Stimulated activated CD8-positive, alpha-beta memory T cell treated with anti-CD3 and anti-CD28 coated beads, Interleukin-4, amount 100 ng/mL, for 24 hours (primary cell): ENCODE data around the gene MICAL2.

ENCODE experiments used
- DNase-seq: peaks from one replicate; pipeline ENCODE4 v3.0.0-alpha.2; 2020; ENCODE audit warnings: low read depth

The MICAL2 gene

DNA sequence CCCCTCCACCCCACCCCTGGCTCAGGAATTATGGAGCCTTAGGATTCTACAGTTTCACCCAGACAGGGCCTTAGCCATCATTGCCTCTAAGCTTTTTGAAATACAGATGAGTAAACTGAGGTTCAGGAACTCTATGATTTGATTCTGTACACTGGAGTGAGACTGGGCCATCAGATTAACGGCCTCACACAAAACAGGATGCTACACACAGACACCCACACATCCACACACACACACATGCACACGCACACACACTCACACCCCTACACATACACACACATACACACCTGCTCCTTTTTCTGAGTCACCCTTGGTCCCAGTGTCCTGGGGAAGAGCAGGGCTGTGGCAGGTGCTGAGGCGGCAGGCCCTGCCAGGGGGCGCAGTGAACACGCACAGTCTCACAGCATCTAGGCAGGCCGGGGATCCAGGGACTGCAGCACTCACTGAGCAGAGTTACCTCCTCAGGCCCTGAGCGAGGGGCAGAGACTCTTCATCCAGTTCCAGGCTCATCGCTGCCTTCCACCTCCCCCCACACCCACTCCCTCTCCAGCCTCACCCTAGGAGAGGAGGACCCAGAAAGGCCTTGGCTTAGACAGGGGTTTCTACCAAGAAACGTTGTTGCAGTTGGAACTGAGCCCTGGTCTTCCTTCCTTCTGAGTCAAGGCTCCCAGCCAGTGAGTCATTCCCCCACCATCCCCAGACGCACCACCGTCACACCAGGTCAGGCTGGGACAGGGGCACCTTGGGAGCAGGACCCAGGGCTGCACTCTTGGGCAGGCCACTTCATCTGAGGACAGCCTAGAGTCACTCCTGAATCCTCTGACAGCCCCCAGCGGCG, 177.2 kb downstream of the MICAL2 start:
- DNase-seq = no peak

DNA sequence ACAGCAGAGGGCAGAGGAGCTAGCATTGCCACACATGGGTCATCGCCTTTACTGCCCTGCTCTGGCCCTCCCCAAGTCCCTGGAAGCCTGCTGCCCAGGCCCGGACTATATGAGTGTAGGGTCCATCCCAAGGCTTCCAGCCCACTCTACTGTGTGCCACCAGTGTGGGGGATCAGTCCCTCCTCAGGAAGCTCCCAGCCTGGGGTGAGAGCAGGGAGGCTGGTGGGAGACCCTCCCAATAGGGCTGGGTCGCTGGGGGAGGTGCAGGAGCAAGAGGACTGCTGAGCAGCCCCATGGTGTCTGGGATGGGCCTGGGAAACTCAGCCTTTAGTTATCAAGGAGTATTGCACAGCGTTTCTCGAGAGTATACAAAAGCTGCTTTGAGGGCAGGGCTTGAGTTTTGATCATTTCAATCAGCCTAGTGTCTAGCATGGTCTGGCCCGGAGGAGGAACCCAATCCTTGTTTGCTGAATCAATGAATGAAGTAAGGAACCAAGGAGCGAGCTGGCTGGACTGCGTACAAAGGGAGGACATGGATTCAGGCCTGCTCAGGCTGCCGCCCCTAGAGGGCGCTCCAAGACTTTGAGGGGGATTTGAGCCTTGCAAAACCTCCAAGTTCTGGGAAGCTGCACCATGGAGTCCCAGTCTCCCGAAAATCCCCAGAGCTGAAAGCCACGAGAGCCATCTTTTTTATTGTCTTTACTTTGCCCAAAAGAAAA, 178.0 kb downstream of the MICAL2 start:
- peak; percentile 22 for DNase-seq

DNA sequence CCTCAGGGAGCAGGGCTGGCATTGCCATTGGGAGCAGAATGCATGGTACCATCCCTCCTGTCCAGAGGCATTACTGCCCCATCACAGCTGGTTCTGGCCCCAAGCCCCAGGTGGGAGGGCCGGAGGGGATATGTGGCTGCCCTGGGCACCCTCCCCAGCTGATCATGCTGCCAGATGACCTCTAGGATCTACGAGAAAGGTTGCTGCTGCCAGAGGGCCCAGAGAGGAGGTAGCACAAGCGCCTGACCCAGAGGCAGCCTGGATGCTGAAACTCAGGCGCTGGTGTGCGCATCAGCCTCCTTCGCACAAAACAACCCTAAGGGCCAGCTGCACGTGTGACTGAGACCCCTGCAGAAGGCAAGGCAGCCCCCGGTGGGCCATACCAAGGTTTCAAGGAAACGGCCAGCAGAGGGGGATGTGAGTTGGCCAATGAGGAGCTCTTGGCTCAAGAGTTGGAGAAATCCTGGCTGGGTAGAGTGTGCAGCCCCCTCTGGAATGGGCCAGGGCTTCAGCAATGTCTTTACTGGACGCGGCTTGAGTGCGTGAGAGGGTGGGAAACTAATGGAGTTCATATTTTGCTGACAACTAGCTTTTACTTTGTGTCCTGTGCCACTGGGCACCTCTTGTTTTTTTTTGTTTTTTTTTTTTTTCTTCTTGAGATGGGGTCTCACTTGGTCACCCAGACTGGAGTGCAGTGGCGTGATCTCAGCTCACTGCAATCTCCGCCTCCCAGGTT, 178.7 kb downstream of the MICAL2 start:
- no peak for DNase-seq

DNA sequence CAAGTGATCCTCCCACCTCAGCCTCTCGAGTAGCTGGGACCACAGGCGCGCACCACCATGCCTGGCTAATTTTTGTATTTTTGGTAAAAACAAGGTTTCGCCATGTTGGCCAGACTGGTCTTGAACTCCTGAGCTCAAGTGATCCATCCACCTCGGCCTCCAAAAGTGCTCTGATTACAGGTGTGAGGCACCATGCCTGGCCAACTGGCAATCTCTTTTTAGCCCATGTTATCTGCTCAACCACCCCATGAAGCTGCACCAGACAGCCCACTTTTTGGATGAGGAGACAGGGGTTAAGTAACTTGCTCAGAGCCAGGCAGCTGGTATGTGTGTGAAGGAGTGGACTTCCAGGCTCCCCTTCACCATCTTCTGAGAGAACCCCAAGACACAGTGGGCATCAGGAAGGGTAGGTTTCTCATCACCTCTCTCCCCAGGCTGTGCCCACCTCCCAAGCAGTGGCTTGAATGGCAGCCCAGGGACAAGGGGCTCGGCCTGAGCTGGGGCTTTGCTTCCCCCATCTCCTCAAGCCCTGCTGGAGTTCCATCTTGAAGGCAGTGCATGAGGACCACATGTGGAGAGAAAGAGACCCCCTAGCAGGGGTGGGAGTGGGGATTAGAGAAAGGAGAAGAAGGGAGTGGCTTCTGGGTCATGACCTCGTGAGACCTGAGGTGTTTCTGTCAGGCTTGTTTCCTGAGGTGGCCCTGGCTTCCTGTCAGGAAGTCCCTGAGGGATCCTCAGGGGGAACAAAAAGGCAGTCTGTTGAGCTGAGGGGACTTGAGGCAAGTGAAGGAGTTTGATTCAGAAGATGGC, 179.5 kb downstream of the MICAL2 start:
- DNase-seq = no peak

DNA sequence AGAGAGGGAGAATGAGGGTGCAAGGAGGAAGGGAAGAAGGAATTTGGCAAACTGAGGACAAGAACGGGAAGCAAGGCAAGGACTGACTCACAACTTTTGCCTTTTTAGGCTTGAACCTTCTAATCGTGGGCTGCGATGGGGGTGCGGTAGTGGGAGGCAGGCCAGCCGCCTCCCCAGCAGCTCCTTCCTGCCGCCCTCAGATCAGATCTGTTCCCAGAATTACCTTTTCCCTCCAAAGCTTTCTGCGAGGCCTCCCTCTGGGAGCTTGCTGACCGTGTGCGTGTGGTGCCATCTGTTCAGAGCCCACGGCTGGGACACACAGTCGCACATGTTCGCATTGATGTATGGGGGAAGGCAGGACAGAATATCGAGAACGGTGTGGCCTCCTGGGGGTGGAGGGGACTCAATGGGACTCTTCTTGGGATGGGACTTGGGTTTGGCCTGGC, 180.1 kb downstream of the MICAL2 start:
- no peak for DNase-seq

DNA sequence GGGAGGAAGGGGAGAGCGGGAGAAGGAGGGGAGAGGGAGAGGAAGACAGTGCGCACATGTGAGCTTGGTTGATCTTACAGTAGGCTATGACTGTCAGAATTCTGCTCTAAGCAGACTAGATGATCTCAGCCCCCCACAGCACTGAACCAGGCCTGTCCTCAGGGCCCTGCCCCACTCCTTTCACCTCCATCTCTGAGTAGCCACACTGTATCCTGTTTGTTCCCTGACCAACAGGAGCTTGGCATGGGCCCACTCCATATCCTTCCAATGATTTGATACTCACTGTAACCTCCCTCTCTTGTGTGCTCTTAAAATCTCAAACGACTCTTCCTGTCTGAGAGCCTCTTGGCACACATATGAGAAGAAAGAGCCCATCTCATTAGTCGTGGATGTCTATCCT, 180.9 kb downstream of the MICAL2 start:
- DNase-seq = no peak

DNA sequence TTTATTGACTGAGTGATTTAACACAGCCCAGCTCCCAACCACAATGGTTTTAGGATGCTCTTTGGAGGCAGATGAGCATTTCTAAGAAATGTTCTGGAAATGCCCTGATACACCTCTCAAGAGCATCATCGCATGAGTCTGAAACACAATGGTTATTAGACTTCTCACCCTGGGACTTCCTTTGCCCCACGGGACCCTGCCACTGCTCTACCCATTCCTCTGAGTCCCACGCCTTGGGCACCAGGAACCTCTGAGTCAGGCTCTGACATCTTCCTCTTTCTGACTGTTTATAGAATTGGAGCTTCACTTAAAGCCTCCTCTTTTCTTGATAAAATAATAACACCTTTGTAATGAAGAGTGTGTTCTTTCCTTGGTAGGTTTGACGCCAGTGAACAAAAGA, 181.4 kb downstream of the MICAL2 start:
- DNase-seq = no peak

DNA sequence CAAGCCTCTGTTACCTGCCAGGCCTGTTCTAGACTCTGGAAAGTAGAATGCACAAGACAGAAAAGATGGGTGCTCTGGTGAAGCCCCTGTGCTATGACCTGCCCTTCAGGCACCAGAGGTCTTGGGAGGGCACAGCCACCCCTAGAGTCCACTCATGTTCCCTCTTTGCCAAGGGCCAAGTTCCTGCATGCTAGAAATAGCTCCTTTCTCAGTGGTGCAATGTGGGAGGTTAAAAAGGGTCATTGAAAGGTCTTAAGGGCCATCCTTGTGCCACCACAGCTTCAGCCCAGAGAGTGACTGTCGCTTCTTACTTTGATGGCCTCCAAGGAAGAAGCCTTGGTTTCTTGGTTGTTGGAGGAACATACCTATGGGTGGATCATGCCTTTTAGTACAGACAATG, 182.4 kb downstream of the MICAL2 start:
- no peak for DNase-seq

DNA sequence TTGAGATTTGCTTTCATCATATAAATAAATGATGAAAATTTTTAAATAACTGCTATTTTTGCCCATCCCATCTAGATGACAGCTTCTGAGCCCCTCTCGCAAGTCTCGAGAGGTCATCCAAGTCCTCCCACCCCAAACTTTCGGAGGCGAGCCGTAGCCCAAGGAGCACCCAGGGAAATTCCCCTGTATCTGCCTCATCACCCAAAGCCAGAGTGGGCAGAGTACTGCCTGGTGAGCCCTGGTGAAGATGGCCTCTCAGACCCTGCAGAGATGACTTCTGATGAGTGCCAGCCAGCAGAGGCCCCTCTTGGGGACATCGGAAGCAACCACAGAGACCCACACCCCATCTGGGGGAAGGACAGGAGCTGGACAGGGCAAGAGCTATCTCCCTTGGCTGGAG, 183.1 kb downstream of the MICAL2 start:
- DNase-seq = no peak

DNA sequence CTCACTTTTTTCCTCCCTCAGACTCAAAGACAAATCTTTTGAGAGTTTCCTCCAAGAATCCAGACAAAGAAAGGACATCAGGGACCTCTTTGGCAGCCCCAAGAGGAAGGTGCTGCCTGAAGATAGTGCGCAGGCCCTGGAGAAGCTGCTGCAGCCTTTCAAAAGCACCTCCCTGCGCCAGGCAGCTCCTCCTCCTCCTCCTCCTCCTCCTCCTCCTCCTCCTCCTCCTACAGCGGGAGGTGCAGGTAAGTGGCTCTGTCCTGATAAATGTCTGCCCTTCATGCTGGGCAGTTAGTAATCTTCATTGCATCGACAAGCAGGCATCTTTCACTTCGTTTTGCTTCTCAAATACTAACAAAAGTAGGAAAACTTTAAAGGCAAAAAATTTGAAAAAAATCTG, 184.2 kb downstream of the MICAL2 start:
- DNase-seq = no peak

DNA sequence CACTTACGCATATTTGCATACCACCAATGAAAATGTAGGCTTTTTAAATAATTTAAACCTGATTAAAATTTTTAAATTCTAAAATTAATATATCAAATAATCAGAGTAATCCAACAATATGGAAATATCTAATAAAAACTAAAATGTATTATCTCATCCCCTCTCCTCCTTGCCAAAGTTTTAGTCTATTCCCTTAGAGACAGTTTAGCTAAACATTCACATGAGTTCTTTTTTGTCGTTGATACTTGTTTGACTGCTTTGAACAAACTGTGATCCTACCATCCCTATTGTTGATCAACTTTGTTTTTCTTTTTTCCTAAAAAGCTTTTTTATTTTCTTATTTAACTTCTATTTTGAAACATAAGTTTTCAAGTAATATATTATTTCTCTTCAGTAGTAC, 185.6 kb downstream of the MICAL2 start:
- DNase-seq = no peak

DNA sequence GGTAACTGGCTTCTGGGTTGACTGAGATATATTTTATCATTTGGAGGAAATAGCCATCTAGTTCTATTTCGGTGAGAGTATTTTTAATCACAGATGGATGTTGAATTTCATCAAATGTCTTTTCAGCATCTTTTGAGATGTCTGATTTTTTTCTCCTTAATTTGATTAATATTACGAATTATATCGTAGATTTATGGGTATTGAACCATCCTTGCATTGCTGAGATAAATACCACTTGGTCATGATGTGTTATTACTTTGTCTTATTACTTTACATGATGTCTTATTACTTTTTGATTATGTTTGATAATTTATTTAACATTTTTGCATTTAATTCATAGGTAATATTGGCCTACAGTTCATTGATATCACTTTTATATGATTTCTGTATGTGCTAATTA, 188.2 kb downstream of the MICAL2 start:
- no peak for DNase-seq

DNA sequence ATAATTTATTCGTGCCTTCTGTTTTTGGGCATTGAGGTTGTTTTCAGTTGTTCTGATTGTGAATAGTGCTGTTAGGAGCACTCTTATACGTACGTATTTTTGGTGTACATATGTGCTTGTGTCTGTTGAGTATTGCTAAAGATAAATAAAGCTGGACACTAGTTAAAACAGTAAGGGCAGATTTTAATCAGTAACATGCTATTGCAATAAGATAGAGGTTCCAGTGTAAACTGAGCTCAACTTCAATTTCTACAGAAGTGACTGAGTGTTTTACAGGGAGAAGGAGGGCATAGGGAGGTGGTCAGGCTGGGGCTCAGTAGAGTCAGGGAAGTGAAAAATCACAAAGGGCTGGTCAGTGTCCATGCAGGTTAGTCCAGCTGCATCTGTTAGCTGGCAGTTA, 191.0 kb downstream of the MICAL2 start:
- no peak for DNase-seq

DNA sequence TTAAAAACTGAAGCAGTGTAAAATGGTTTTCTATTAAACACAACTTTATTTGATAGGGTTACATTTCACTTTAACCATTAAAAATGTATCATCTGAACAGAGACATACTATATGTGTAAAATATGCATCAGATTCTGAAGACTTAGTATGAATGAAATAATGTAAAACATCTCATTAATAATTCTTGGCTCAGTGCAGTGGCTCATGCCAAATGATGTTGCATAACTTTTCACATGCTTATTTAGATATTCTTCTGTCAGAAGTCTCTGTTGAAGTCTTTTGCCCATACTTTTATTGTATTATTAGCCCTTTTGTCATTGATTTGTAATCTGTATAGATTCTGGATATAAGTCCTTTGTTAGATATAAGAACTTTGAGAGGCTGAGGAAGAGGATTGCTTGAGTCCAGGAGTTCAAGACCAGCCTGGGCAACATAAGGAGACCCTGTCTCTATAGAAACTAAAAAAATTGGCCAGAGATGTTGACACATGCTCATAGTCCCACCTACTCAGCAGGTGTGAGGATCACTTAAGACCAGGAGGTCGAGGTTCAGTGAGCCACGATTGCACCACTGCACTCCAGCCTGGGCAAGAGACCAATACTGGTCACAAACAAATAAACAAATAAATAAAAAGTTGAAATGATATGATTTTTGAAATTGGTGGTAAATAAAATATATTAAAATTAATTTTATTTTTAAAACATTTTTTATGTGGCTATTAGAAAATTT, 193.2 kb downstream of the MICAL2 start:
- no peak for DNase-seq

DNA sequence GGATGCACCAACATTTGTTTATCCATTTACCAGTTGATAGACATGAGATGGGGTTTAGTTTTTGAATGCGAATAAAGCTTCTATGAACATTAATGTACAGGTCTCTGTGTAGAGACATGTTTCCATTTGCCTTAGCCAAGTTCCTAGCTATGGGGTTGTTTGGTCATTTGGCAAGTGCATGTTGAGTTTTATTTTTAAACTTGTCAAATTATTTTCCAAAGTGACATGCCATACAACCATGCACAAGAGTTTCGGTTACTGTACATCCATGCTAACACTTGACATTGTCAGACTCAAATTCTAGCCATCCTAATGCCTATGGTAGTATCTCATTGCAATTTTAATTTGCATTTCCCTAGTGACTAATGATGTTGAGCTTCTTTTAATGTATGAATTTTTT, 196.4 kb downstream of the MICAL2 start:
- no peak for DNase-seq

DNA sequence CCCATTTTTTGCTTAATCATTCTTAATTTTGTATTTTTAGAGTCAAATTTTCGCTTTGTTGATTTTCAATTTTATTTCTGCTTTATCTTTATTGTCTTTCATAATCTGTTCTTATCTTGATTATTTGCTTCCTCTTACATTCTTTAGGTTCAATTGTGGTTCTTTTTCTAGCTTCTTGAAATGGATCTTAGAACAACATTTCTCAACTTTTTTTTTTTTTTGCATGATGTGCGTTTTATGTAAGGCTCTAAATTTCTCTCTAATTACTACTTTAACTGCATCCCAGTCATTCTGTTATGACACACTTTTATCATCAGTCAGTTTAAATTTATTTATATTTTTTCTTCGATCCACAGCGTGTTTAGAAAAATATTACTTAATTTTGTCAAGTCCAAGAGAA, 201.7 kb downstream of the MICAL2 start:
- DNase-seq = no peak
